Endodermal cell (in vitro differentiated cells): ENCODE results near the gene FASLG. TPM values are rescaled to one million over a fixed set of nuclear protein-coding genes. Genes with fewer than 3 reads are reported as not detected.

Experiments used
- DNase-seq: peaks from one replicate; pipeline ENCODE4 v3.0.0-alpha.2; 2017
- H3K27ac ChIP-seq: 2 replicates; pipeline ENCODE4 v1.5.1; 2013; ENCODE audit warnings: mild to moderate bottlenecking, low read depth, low read length, moderate library complexity
- H3K27me3 ChIP-seq: 2 replicates; pipeline ENCODE4 v1.6.1; 2013; ENCODE audit warnings: mild to moderate bottlenecking, low read length, moderate library complexity; ENCODE audit not compliant: insufficient read depth, control insufficient read depth, poor library complexity, severe bottlenecking
- H3K36me3 ChIP-seq: 2 replicates; pipeline ENCODE4 v1.7.0; 2013; ENCODE audit warnings: mild to moderate bottlenecking, low read length, moderate library complexity; ENCODE audit not compliant: control insufficient read depth, insufficient read depth
- H3K4me1 ChIP-seq: one replicate; pipeline ENCODE4 v1.7.0; 2013; ENCODE audit warnings: low read length; ENCODE audit not compliant: control insufficient read depth, insufficient read depth
- H3K4me3 ChIP-seq: 2 replicates; pipeline ENCODE4 v1.5.1; 2013; ENCODE audit warnings: mild to moderate bottlenecking, low read length, moderate library complexity
- H3K9ac ChIP-seq: 2 replicates; pipeline ENCODE4 v1.6.1; 2013; ENCODE audit warnings: mild to moderate bottlenecking, low read length, moderate library complexity; ENCODE audit not compliant: poor library complexity, severe bottlenecking; ENCODE audit errors: extremely low read depth
- H3K9me3 ChIP-seq: 2 replicates; pipeline ENCODE4 v1.6.1; 2013; ENCODE audit warnings: mild to moderate bottlenecking, low read length, moderate library complexity; ENCODE audit not compliant: control insufficient read depth
- H3K27ac Mint-ChIP-seq: 2 replicates; pipeline ENCODE4 v1.8.0; 2020; ENCODE audit warnings: mixed read lengths
- H3K27me3 Mint-ChIP-seq: 2 replicates; pipeline ENCODE4 v1.8.0; 2021; ENCODE audit warnings: mild to moderate bottlenecking, mixed read lengths; ENCODE audit not compliant: insufficient read depth
- H3K36me3 Mint-ChIP-seq: 2 replicates; pipeline ENCODE4 v1.8.0; 2020; ENCODE audit warnings: low read depth, mixed read lengths
- H3K4me1 Mint-ChIP-seq: 2 replicates; pipeline ENCODE4 v1.8.0; 2020; ENCODE audit warnings: mixed read lengths
- H3K4me3 Mint-ChIP-seq: 2 replicates; pipeline ENCODE4 v1.8.0; 2020; ENCODE audit warnings: mild to moderate bottlenecking, moderate library complexity, mixed read lengths
- H3K9me3 Mint-ChIP-seq: 2 replicates; pipeline ENCODE4 v1.8.0; 2020; ENCODE audit warnings: mild to moderate bottlenecking, mixed read lengths
- WGBS, 2 experiments: methylation state at CpG; one replicate each; pipeline versions ENCODE4 v1.1.5 to v1.1.7; 2013; ENCODE audit warnings: missing lambda C conversion rate in 2 of 2, mixed read lengths in 1 of 2; ENCODE audit not compliant: insufficient coverage in 1 of 2, insufficient read length in 1 of 2; 5-methylcytosine and 5-hydroxymethylcytosine counted together
- total RNA-seq, 2 donors: library from RNA; stranded (reverse); fragmentation: NEBNext Ultra II Directional in 1 of 2; extraction: Animal tissue kit (Norgen Biotek cat#: 25700) in 1 of 2; gene quantifications; 2 replicates in 1 of 2; 3 replicates in 1 of 2; pipeline ENCODE4 v1.2.1, GENCODE V29; 2021
- TF ChIP-seq, protein P1 (sequence below): fragments of 200-600 bp; sonication (generic); conservative IDR thresholded peaks from 2 replicates; pipeline ENCODE4 v1.5.0; 2021; ENCODE audit warnings: antibody characterized with exemption, mild to moderate bottlenecking

FASLG gene
- total RNA-seq, 2 donors from 2014 or later = not detected

DNA sequence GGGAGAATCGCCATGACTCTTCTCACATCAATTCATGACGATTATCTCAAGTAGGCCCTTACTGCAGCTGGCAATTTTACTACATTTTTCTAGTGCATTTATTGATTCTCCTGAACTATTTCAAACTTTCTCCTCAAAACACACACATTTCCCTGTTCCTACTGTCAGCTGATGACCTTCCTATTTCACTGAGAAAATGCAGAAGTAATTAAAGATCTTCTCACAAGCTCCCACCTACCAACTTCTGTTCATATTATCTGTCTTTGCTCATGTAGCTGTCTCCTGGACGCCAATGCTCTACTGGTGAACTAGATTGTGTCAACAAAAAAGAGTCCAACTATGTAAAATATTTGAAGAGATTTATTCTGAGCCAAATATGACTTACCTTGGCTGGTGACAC, 36.4 kb upstream of the FASLG start:
- Mint-ChIP-seq H3K36me3 (peaks cover 12% of the 10 kb centered on the region), H3K4me1 (no peaks in the 10 kb centered on the region), H3K9me3 (peaks cover 51% of the 10 kb centered on the region), H3K27ac (no peak overlapping the region), H3K27me3 (peaks cover 2% of the 10 kb centered on the region), H3K4me3 (no peak overlapping the region)
- no peaks in the 10 kb centered on the region for H3K27me3 ChIP-seq
- TF ChIP-seq, protein P1, sequence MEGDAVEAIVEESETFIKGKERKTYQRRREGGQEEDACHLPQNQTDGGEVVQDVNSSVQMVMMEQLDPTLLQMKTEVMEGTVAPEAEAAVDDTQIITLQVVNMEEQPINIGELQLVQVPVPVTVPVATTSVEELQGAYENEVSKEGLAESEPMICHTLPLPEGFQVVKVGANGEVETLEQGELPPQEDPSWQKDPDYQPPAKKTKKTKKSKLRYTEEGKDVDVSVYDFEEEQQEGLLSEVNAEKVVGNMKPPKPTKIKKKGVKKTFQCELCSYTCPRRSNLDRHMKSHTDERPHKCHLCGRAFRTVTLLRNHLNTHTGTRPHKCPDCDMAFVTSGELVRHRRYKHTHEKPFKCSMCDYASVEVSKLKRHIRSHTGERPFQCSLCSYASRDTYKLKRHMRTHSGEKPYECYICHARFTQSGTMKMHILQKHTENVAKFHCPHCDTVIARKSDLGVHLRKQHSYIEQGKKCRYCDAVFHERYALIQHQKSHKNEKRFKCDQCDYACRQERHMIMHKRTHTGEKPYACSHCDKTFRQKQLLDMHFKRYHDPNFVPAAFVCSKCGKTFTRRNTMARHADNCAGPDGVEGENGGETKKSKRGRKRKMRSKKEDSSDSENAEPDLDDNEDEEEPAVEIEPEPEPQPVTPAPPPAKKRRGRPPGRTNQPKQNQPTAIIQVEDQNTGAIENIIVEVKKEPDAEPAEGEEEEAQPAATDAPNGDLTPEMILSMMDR = no peak
- H3K4me1 ChIP-seq = no peaks in the 10 kb centered on the region
- DNase-seq = no peak
- peaks cover 46% of the 10 kb centered on the region for H3K9me3 ChIP-seq
- no peaks in the 10 kb centered on the region for H3K36me3 ChIP-seq
- H3K27ac ChIP-seq = no peak overlapping the region
- 93 to 96% methylated on average over 3 of the region's 3 CpGs for WGBS, 2 experiments
- H3K4me3 ChIP-seq = no peak overlapping the region
- H3K9ac ChIP-seq = no peak overlapping the region

DNA sequence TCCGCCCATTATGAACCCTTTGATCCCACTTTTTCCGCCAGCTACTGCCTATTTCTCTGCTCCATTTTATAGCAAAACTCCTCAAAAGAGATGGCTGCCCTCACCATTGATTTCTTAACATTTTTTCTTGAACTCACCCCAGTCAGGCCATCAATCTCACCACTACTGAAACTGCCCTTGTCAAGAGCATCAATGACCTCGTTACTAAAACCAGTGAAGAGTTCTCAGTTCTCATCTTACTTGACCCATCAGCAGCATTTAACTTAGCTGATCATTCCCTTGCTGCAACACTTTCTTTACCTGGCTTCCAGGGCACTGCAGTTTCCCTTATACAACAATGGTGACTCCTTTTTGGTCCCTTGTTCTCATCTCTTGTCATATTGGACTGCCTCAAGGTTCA, 35.2 kb upstream of the FASLG start:
- Mint-ChIP-seq H3K4me3 (no peak overlapping the region), H3K4me1 (no peaks in the 10 kb centered on the region), H3K9me3 (peaks cover 40% of the 10 kb centered on the region), H3K36me3 (peaks cover 10% of the 10 kb centered on the region), H3K27me3 (peaks cover 2% of the 10 kb centered on the region), H3K27ac (no peak overlapping the region)
- Histone ChIP-seq H3K9ac (no peak overlapping the region), H3K36me3 (no peaks in the 10 kb centered on the region), H3K4me1 (no peaks in the 10 kb centered on the region), H3K4me3 (no peak overlapping the region), H3K27me3 (no peaks in the 10 kb centered on the region), H3K9me3 (peaks cover 34% of the 10 kb centered on the region), H3K27ac (no peak overlapping the region)
- DNase-seq = no peak
- 86 to 92% methylated on average over 2 to 3 of the region's 3 CpGs for WGBS, 2 experiments
- TF ChIP-seq, protein P1 = no peak

DNA sequence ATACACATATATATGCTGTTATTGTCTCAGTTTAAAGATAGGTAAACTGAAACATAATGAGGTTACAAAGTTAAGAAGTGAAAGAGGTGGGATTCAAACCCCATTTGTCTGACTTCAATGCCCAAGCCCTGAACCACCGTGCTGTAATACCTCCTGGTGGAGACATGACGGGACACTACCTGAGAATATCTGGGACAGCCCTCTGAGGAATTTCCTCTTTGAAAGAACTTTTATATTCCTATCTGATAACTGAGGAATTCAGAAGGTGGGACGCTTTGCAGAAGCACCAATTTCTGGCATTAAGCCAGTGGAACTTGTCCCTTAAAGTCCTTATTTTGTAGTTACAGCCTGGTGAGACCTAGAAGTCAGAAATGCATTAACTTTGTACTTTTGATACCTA, 32.1 kb upstream of the FASLG start:
- no peaks in the 10 kb centered on the region for H3K36me3 ChIP-seq
- no peaks in the 10 kb centered on the region for H3K27me3 Mint-ChIP-seq
- no peak for DNase-seq
- H3K4me1 ChIP-seq = no peaks in the 10 kb centered on the region
- H3K4me3 ChIP-seq = no peak overlapping the region
- no peak overlapping the region for H3K4me3 Mint-ChIP-seq
- peaks cover 13% of the 10 kb centered on the region for H3K9me3 ChIP-seq
- WGBS, 2 experiments = 61 to 73% methylated on average over 3 of the region's 3 CpGs
- H3K9me3 Mint-ChIP-seq = peaks cover 24% of the 10 kb centered on the region
- TF ChIP-seq, protein P1 = no peak
- H3K36me3 Mint-ChIP-seq = no peaks in the 10 kb centered on the region
- no peak overlapping the region for H3K27ac Mint-ChIP-seq
- H3K27me3 ChIP-seq = no peaks in the 10 kb centered on the region
- no peak overlapping the region for H3K9ac ChIP-seq
- no peaks in the 10 kb centered on the region for H3K4me1 Mint-ChIP-seq
- no peak overlapping the region for H3K27ac ChIP-seq
